Measurements from ENCODE around the gene SLC4A9.

Gene SLC4A9

DNA sequence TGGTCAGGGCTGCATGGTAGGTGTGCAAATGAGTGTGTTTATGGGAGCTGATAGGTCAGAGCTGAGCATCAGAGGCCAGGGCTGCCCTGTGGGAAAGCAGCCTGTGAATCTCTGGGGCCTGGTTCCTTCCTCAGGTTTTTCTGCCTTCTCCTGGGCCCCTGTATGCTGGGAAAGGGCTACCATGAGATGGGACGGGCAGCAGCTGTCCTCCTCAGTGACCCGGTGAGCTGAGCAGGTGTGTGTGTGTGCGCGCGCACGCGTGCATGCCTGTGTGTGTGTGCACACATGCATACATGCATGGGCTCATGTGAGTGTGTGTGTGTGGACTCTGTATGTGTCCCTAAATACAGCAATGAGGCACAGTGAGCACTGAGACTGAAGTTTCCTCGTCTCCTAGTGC lies 2.3 kb downstream of the SLC4A9 start:
- DNase-seq (ENCODE audit: low read depth in 2 of 2) = no peak

DNA sequence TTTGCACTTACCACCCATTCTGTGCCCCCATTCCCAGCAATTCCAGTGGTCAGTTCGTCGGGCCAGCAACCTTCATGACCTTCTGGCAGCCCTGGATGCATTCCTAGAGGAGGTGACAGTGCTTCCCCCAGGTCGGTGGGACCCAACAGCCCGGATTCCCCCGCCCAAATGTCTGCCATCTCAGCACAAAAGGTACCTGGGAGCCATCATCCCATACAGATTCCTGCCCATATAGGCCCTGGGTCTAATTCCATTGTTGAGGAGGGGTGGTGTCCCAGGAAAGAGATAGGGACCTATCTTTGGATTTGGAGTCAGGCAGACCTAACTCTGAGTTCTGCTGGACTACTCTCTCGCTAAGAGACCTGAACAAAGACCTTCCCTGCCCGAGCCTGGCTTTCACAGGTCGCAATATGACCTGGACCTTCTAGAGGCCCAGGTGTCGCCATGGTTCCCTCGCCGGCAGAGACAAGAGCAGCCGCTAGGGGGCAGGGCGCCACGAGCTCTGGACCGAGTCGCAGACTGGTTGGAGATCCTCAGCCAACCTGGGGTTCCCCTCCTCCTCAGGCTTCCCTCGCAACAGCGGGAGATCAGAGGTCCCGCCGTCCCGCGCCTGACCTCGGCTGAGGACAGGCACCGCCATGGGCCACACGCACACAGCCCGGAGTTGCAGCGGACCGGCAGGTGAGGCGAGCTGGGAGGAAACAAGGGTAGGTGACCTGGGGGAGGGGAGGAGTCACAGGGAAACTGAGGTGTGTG lies 3.1 kb downstream of the SLC4A9 start:
- DNase-seq (ENCODE audit: low read depth in 2 of 2) = peak; percentile 71 to 80

DNA sequence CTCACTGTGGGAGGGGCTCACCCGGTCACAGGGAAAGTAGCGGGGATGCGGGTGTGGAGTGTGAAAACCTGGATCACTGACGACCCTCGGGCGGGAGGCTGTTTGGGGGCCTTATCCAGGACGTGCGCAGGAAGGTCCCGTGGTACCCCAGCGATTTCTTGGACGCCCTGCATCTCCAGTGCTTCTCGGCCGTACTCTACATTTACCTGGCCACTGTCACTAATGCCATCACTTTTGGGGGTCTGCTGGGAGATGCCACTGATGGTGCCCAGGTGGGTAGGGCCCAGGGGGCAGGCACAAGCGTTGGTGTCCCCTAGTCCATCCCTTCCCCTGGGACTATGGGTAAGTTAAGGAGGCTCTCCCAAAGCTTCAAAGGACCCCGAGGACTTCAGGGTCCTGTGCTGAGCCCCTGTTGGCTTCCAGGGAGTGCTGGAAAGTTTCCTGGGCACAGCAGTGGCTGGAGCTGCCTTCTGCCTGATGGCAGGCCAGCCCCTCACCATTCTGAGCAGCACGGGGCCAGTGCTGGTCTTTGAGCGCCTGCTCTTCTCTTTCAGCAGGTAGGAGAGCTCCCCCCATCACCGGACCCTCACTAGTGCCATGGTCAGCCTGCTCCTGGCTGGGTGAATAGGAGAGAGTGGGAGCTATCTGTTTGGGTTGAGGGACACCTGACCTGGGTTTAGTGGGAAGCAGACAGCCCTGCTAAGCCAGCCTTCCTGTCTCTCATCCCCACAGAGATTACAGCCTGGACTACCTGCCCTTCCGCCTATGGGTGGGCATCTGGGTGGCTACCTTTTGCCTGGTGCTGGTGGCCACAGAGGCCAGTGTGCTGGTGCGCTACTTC lies 3.9 kb downstream of the SLC4A9 start:
- DNase-seq (ENCODE audit: low read depth in 2 of 2) = no peak

DNA sequence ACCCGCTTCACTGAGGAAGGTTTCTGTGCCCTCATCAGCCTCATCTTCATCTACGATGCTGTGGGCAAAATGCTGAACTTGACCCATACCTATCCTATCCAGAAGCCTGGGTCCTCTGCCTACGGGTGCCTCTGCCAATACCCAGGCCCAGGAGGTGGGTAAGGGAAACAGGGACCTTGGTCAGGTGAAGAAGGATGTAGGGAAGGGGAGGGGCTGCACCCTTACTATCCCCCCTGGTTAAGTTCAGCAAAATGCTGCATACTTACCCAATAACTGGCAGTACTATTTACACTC lies 4.4 kb downstream of the SLC4A9 start:
- DNase-seq (ENCODE audit: low read depth in 2 of 2) = no peak

DNA sequence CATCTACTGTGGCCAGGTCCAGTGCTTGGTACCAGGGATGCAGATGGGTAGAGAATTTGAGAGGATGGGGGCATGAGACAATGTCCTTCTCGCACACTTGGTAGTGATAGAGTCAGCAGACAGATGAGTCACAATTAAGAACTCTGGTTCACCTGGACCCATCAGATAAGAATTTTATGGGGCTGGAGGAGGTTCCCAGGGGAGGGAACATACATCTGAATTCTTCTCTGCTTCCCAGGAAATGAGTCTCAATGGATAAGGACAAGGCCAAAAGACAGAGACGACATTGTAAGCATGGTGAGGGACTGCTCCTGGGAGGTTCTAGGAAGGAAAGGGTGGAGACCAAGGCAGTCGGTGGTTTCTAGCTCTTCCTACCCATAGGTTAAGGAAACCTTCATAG lies 5.3 kb downstream of the SLC4A9 start:
- no peak for DNase-seq (ENCODE audit: low read depth in 2 of 2)

DNA sequence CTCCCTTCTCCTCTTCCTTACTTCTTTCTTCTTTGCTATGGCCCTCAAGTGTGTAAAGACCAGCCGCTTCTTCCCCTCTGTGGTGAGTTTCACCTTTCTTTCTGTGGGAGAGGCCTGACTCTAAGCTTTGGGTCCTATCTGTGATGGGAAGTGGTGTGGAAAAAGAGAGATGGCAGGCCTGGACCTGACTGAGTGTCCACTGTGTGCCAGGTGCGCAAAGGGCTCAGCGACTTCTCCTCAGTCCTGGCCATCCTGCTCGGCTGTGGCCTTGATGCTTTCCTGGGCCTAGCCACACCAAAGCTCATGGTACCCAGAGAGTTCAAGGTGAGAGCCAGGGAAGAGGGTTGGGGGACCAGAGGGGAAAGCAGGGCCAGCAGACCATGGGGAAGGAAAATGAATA lies 5.9 kb downstream of the SLC4A9 start:
- no peak for DNase-seq (ENCODE audit: low read depth in 2 of 2)

DNA sequence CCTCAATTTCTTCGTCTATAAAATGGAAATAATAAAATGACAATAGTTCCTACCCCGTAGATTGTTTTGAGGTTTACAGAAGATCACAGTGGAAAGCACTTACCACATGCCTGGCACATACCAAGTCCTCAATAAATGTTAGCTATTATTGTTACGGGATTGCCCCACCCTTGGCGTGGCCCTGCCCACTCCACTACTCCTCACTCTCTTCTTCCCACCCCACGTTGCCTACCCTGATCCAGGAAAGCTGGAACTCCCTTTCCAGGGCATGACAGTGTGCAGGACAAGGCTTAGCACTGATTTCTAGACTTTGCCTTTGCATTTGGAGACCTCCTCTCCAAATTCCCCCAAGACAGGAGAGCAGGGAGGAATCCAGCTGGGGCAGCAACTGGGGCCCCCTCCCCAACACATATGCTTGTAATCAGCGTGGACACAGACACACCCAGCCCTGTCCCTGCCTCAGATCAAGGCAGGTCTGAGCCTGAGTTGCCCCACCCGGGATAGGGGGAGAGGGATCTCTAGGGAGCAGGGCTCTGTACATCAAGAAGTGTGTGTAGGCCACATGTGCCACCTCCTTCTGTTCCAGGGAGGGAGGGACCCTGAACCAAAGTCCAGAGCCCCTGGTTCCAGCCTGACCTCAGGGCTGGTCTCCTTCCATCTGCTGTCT lies 6.7 kb downstream of the SLC4A9 start:
- no peak for DNase-seq (ENCODE audit: low read depth in 2 of 2)

DNA sequence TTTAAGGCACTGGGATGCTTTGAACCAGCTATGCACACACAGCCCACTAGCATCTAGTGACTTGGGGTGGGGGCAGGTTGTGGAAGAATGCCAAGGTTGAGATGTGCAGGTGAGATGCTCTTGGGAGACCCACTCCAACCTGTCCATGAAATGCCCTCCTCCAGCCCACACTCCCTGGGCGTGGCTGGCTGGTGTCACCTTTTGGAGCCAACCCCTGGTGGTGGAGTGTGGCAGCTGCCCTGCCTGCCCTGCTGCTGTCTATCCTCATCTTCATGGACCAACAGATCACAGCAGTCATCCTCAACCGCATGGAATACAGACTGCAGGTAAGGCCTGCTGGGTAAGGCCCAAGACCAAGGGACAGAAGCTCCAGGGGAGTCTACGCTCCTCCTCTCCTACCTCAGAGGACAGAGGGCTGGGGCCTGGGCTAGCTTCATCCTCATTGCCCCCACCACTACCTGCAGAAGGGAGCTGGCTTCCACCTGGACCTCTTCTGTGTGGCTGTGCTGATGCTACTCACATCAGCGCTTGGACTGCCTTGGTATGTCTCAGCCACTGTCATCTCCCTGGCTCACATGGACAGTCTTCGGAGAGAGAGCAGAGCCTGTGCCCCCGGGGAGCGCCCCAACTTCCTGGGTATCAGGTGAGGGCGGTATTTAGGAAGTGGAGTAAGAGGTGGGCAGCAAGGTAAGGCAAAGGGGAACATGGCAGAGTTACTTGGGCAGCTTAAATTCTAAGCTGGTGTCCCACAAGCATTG lies 7.4 kb downstream of the SLC4A9 start:
- DNase-seq (ENCODE audit: low read depth in 2 of 2) = no peak

DNA sequence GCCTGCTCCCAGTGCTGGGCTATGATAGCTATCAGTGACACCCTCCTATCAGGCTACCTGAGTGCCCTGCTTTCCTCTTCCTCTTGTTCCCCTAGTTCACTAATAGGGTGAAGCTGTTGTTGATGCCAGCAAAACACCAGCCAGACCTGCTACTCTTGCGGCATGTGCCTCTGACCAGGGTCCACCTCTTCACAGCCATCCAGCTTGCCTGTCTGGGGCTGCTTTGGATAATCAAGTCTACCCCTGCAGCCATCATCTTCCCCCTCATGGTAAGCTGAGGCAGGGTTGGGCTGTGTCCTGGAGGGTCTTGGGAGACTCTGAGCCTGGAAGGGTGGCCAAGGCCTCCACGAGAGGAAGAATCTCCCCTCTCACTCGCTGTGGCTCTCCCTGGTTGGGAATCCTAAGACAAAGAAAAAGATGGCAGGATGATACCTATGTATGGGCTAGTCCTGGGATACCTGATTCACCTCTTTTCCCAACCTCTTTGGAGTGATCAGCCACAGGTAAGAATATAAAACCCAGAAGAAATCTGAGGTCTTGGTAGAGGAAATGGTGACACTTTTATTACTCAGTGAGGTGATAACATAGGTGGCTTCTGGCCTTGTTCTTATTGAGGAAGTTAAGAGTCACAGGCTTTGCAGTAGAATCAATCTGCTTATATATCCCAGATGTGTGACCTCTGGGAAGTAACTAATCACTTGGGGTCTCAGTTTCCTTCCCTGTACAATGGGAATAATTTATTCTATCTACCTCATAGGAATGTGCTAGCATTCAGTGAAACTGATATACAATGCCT lies 11.6 kb downstream of the SLC4A9 start:
- no peak for DNase-seq (ENCODE audit: low read depth in 2 of 2)

DNA sequence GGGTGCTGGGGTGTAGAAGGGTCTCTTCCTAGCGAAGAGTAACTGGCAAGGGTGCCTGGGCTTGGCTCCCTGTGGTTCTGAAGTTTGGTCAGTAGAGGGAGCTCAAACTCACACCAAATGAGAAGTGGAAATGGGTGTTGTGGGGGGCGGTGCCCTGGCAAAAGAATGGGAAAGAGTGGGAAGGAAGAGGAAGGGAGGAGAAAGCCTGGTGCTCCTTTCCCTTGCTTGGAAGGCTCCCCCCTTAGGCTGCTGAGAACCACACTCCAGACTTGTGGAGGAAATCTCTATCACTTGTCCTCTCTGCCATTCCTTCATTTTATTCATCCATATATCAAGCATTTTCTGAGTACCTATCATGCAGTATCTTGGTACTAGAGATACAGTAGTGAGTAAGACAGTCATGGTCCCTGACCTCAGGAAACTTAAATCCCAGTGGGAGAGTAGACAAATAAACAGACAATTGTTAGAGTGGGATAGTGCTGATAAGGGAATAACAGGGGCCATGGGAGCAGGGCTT lies 13.0 kb downstream of the SLC4A9 start:
- peak in 1 of 2 donors; percentile 26 for DNase-seq (ENCODE audit: low read depth in 2 of 2)

DNA sequence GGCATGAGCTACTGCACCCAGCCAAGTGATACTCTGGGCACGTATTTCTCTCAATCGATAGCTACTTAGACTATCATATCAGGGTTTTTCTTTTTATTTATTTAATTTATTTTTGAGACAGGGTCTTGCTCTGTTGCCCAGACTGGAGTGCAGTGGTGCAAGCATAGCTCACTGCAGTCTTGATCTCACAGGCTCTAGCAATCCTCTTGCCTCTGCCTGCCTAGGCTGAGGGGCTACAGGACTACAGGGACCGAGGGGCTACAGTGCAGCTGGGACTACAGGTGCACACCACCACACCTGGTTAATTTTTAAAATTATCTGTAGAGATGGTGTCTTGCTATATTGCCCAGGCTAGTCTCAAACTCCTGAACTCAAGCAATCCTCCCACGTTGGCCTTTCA lies 21.4 kb downstream of the SLC4A9 start:
- no peak for DNase-seq (ENCODE audit: low read depth in 2 of 2)

DNA sequence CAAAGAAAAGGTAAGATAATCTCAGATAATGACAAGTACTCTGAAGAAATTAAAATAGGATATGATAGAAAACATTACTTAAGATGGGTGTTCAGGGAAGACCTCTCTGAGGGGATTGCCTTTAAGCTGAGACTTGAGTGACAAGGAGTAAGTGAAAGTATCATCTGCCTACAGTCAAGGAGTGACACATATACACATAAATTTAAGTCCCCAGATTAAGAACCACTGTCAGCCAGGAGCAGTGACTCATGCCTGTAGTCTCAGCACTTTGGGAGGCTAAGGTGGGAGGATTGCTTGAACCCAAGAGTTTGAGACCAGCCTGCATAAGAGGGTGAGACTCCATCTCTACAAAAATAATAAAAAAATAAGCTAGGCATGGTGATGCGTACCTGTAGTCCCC lies 22.0 kb downstream of the SLC4A9 start:
- DNase-seq (ENCODE audit: low read depth in 2 of 2) = no peak

DNA sequence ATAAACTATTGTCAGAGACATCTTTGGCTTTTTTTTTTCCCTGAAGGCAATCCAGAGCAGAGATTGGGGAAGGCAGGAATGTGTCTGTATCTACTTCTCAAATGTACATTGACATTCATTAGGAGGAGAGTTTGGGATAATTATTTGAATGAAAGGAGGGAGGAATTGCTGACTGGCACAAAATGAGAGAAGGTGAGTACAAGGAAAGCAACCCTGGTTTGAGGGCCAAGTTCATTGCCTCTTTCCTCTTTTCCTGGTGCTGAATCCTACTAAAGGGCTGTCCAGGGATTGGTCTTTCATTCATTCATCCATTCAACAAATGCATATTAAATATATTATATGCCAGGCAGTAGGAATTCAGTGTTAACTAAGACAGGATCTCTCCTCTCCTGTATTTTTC lies 22.9 kb downstream of the SLC4A9 start:
- no peak for DNase-seq (ENCODE audit: low read depth in 2 of 2)

DNA sequence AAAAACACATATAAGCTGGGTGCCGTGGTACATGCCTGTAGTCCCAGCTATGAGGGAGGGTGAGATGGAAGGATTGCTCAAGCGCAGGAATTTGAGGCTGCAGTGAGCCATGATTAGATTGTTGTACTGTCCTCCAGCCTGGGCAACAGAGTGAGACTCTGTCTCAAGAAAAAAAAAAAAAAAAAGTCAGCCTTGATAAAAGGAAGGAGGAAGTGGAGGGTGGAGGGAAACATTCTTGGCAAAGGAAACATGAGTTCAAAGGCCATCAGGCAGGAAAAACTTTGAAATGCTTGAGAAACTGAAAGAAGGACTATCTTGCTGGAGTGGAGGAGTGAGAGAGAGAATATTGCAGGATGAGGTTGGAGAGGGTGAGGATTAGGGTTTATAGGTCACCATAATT lies 23.3 kb downstream of the SLC4A9 start:
- DNase-seq (ENCODE audit: low read depth in 2 of 2) = no peak

DNA sequence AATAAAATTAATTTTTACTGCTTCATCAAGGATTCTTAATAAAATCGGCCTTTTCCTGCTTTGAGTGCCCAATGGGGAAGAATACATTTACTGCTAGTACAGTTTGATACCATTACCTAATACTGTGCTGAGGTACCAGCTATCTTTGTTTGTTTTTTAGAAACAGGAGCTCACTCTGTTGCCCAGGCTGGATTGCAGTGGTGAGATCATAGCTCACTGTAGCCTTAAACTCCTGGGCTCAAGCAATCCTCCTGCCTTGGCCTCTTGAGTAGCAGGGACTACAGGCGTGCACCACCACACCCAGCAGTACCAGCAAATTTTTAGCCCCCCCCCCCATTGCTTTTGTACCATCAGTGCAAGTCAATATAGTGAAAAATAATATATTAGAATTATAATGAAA lies 28.1 kb downstream of the SLC4A9 start:
- DNase-seq (ENCODE audit: low read depth in 2 of 2) = no peak

DNA sequence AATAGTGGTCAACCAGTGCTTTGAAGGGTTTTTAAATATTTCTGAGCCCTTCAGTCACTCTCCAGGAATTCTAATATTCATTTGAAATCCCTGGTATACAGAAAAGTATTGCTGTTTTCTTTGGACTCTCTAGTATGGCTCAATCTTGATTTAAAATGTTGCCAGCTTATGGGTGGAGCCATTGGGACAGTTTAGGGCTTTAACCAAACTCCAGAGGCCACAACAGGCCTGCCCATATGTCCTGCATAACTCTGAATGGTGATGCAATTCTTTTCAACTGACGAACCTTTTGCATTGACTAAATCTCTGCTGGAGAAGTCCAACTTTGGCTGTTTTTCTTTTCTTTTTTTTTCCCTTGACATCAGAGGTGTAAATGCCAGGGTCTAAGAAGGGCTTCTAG lies 31.3 kb downstream of the SLC4A9 start:
- DNase-seq (ENCODE audit: low read depth in 2 of 2) = no peak

DNA sequence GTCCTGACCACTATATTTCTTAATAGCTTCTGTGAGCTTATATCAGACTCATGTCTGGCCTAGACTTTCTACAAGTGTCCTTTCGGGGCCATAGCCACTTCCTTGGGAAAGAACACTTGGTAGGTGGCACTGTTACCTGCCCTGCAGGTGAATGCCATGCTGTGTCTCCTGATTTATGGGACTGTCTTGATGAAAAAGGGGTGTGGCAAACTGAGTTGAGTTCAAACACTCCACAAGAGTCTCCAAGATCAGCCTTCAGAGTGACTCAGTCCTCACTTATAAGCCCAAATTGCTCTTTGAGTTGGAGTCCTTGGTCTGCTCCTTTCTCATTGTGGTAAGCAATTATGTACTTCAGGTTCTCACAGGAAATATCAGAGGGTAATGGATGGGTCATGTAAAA lies 31.7 kb downstream of the SLC4A9 start:
- no peak for DNase-seq (ENCODE audit: low read depth in 2 of 2)

DNA sequence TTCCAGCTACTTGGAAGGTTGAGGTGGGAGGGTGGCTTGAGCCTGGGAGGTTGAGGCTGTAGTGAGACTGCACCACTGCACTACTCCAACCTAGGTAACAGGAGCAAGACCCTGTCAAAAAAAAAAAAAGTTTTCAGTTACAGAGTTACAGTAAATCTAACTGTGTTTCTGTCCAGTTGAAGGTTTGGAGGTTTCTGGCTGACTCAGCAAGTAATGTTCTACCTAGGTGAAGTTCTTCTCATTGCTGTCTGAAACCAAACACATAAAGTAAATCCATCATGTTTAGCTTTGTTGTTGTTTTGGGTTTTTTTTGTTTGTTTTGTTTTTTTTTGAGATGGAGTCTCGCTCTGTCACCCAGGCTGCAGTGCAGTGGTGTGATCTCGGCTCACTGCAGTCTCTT lies 33.7 kb downstream of the SLC4A9 start:
- no peak for DNase-seq (ENCODE audit: low read depth in 2 of 2)

DNA sequence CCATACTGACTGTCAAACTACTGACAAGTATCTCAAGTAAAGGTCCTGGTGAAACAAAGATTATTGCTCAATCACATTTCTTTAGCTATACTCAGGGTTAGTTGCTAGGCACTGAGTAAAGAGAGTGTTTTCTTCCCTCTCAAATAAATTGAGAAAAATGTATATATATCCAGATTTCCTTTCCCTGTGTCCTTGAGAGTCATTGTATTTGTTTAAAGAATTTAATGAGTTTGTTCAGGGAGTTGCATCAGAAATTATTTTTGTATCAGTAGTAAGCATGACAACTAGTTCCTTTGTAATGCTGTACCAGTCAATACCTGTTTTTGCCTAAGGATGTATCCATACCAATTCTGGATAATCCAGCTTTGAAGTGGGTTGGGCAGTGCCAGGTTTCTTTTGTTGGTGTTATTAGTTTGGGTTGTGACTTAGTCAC lies 38.4 kb downstream of the SLC4A9 start:
- DNase-seq (ENCODE audit: low read depth in 2 of 2) = no peak

DNA sequence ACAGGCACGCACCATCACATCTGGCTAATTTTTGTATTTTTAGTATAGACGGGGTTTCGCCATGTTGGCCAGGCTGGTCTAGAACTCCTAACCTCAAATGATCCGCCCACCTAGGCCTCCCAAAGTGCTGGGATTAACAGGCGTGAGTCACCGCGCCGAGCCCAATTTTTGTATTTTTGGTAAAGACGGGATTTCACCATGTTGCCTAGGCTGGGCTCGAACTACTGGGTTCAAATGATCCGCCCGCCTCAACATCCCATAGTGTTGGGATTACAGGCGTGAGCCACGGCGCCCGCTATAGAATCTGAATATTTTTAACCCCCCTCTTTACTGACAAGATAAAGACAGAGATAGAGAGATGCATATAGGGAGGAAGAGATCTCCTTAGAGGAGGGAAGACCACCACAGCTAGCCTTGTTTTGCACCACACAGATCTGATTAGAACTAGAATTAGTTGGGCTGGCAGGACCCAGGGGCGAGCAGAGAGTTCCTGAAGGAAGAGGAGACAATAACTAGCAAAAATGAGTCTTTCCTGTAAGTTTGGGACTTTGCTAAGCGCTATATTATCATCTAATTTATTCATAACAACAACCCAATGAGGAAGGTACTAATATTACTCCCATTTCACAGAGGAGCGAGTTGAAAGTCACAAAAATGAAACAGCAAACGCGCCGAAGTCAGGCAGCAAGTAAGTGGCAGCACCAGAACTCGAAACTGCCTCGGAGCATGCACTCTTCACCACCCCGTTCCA lies 40.2 kb downstream of the SLC4A9 start:
- no peak for DNase-seq (ENCODE audit: low read depth in 2 of 2)
